HepG2 (cell line): ENCODE measurements around the gene MGMT. TPM values are rescaled to one million over a fixed set of nuclear protein-coding genes. Genes with fewer than 3 reads are reported as not detected.

Experiments used
- ATAC-seq: fragments of 200-7000 bp; cut with Tn5 transposase; 3 replicates; pipeline ENCODE4 v1.9.1; 2020; ENCODE audit warnings: mild to moderate bottlenecking, moderate library complexity
- BruUV-seq: library from RNA; stranded (reverse); fragments of 400-500 nt; replicated peaks from 2 replicates; lab custom pipeline; 2021; lab: Mats Ljungman, UMichigan
- CTCF ChIA-PET: fragments of 300-600 bp; formaldehyde crosslinking; extraction: SDS; loops from one replicate; lab custom pipeline; 2021; ENCODE audit warnings: low total read pairs, inconsistent platforms, low intra/inter-chr PET ratio; lab: Yijun Ruan, JAX
- POLR2A ChIA-PET: fragments of 350-600 bp; sonication (Branson Sonifier 250); formaldehyde crosslinking; loops from one replicate; lab custom pipeline; 2020; ENCODE audit warnings: antibody characterized with exemption, inconsistent platforms; lab: Yijun Ruan, JAX
- DNase-seq: peaks from one replicate; pipeline ENCODE4 v3.0.0-alpha.2; 2015; ENCODE audit warnings: low spot score
- FAIRE-seq: peaks from 3 replicates; lab custom pipeline; 2011; peaks lifted over from hg19 to GRCh38; lab: Jason Lieb, UNC
- H2AFZ ChIP-seq: one replicate; pipeline ENCODE4 v1.6.1; 2011; ENCODE audit warnings: low read length, inconsistent platforms
- H3K27ac ChIP-seq: fragments of 300-600 bp; 3 replicates; pipeline ENCODE4 v1.8.0; 2011; ENCODE audit warnings: mixed run types, mild to moderate bottlenecking, mixed read lengths, low read length, inconsistent platforms; ENCODE audit not compliant: insufficient read depth; ENCODE audit errors: extremely low read length
- H3K27me3 ChIP-seq, 2 experiments: fragments of 200-600 bp in 1 of 2; 2 replicates in 1 of 2; 3 replicates in 1 of 2; pipeline versions ENCODE4 v1.6.0 to v1.8.0; 2011; ENCODE audit warnings: low read length in 2 of 2, mild to moderate bottlenecking in 2 of 2, moderate library complexity in 2 of 2, inconsistent platforms in 1 of 2; ENCODE audit not compliant: insufficient read depth in 2 of 2, control insufficient read depth in 1 of 2
- H3K36me3 ChIP-seq, 2 experiments: fragments of 200-600 bp in 1 of 2; replicated peaks in 1 of 2; 2 replicates in 1 of 2; 3 replicates in 1 of 2; pipeline versions ENCODE4 v1.5.1 to v1.8.0; 2011; ENCODE audit warnings: low read length in 2 of 2, inconsistent platforms in 1 of 2; ENCODE audit not compliant: insufficient read depth in 2 of 2, control insufficient read depth in 1 of 2
- H3K4me1 ChIP-seq: 2 replicates; pipeline ENCODE4 v1.5.1; 2012; ENCODE audit warnings: low read length, inconsistent platforms; ENCODE audit not compliant: insufficient read depth
- H3K4me2 ChIP-seq: 2 replicates; pipeline ENCODE4 v1.6.0; 2011; ENCODE audit warnings: low read depth, low read length, inconsistent platforms
- H3K4me3 ChIP-seq, 3 experiments: fragments of 200-600 bp in 1 of 3; sonication (generic), shearing (Covaris generic) in 1 of 3; replicated peaks in 1 of 3; 2 replicates each; pipeline ENCODE4 v1.5.1; 2011 to 2016; ENCODE audit warnings: low read length in 3 of 3, inconsistent platforms in 2 of 3, low read depth in 2 of 3, mild to moderate bottlenecking in 2 of 3, control low read depth in 1 of 3, mixed read lengths in 1 of 3; ENCODE audit not compliant: insufficient read depth in 1 of 3
- H3K79me2 ChIP-seq: one replicate; pipeline ENCODE4 v1.6.1; 2011; ENCODE audit warnings: low read length, inconsistent platforms; ENCODE audit not compliant: insufficient read depth
- H3K9ac ChIP-seq: 2 replicates; pipeline ENCODE4 v1.6.0; 2011; ENCODE audit warnings: mild to moderate bottlenecking, low read depth, low read length, inconsistent platforms; ENCODE audit not compliant: insufficient read depth
- H3K9me3 ChIP-seq: 2 replicates; pipeline ENCODE4 v1.5.1; 2012; ENCODE audit warnings: mild to moderate bottlenecking, low read length
- H4K20me1 ChIP-seq: 2 replicates; pipeline ENCODE4 v1.6.0; 2011; ENCODE audit warnings: inconsistent platforms, mild to moderate bottlenecking, low read length, moderate library complexity; ENCODE audit not compliant: insufficient read depth
- EP300 ChIP-seq, 3 experiments: sonication (generic) in 1 of 3; formaldehyde crosslinking in 1 of 3; IDR thresholded peaks; 2 replicates each; pipeline versions ENCODE4 v1.5.1 to v1.6.1; 2011 to 2020; ENCODE audit warnings: low read depth in 2 of 3, low read length in 2 of 3, borderline replicate concordance in 1 of 3, improper control_type of control experiment in 1 of 3, mild to moderate bottlenecking in 1 of 3, missing genetic modification reagents in 1 of 3, moderate library complexity in 1 of 3
- HIVEP1 ChIP-seq: sonication (generic); formaldehyde crosslinking; IDR thresholded peaks from 2 replicates; pipeline ENCODE4 v1.4.0; 2020; ENCODE audit warnings: mild to moderate bottlenecking, missing genetic modification reagents
- IRX3 ChIP-seq: sonication (generic); formaldehyde crosslinking; IDR thresholded peaks from 2 replicates; pipeline ENCODE4 v1.8.1; 2023; ENCODE audit warnings: mild to moderate bottlenecking, low read depth, missing genetic modification reagents, borderline replicate concordance
- KMT2B ChIP-seq: IDR thresholded peaks from 2 replicates; pipeline ENCODE4 v1.6.1; 2016; ENCODE audit warnings: missing genetic modification reagents, missing compliant biosample characterization
- NR2C2 ChIP-seq: sonication (generic); formaldehyde crosslinking; IDR thresholded peaks from 2 replicates; pipeline ENCODE4 v1.4.0; 2020; ENCODE audit warnings: missing genetic modification reagents, mild to moderate bottlenecking, moderate library complexity, borderline replicate concordance
- REXO4 ChIP-seq: sonication (generic); formaldehyde crosslinking; IDR thresholded peaks from 2 replicates; pipeline ENCODE4 v1.8.0; 2022; ENCODE audit warnings: missing genetic modification reagents, mild to moderate bottlenecking, borderline replicate concordance
- RFX5 ChIP-seq: IDR thresholded peaks from 2 replicates; pipeline ENCODE4 v1.6.1; 2011; ENCODE audit warnings: low read depth, low read length, improper control_type of control experiment
- SAP130 ChIP-seq: IDR thresholded peaks from 2 replicates; pipeline ENCODE4 v1.6.1; 2016; ENCODE audit warnings: low read depth
- SNAPC2 ChIP-seq: sonication (generic); formaldehyde crosslinking; IDR thresholded peaks from 2 replicates; pipeline ENCODE4 v1.8.1; 2022; ENCODE audit warnings: mild to moderate bottlenecking, missing genetic modification reagents
- TBP ChIP-seq: sonication (generic); formaldehyde crosslinking; IDR thresholded peaks from 2 replicates; pipeline ENCODE4 v1.5.0; 2020; ENCODE audit warnings: missing genetic modification reagents
- ZFP62 ChIP-seq: sonication (generic); formaldehyde crosslinking; IDR thresholded peaks from 2 replicates; pipeline ENCODE4 v1.4.0; 2020; ENCODE audit warnings: missing genetic modification reagents
- ZFP82 ChIP-seq: sonication (generic); formaldehyde crosslinking; IDR thresholded peaks from 2 replicates; pipeline ENCODE4 v1.5.1; 2020; ENCODE audit warnings: mild to moderate bottlenecking, missing genetic modification reagents, borderline replicate concordance
- ZNF567 ChIP-seq: sonication (generic); formaldehyde crosslinking; IDR thresholded peaks from 2 replicates; pipeline ENCODE4 v1.8.1; 2023; ENCODE audit warnings: mild to moderate bottlenecking, missing genetic modification reagents, borderline replicate concordance
- whole genome bisulfite sequencing: methylation state at CpG from one replicate; pipeline ENCODE4 v1.1.6; 2017; ENCODE audit warnings: low lambda C conversion rate; 5-methylcytosine and 5-hydroxymethylcytosine counted together
- in situ Hi-C: cut with HindIII; loops from 2 replicates; pipeline ENCODE4 v1.10.0; 2017; ENCODE audit warnings: low pct_unique_long_range_greater_than_20kb; ENCODE audit not compliant: extremely low pct_ligation_motif_present
- intact Hi-C: fragments of 100-400 bp; cut with micrococcal nuclease; formaldehyde crosslinking; loops from one replicate; pipeline ENCODE4 v1.10.0; 2022; ENCODE audit not compliant: unreplicated experiment
- polyA plus RNA-seq, 8 experiments: library from polyadenylated mRNA; depleted of rRNA in 3 of 8; stranded (reverse) in 7 of 8; unstranded in 1 of 8; fragments of >200 nt; fragmentation: Illumina TruSeq in 4 of 8; extraction: Trizol in 4 of 8; gene quantifications; 2 replicates each; pipeline versions ENCODE4 v1.2.1 to v1.2.3, GENCODE V29; 2011 to 2016; ENCODE audit warnings: low read depth in 4 of 8, missing spikeins in 1 of 8, mixed read lengths in 1 of 8; ENCODE audit not compliant: insufficient read depth in 1 of 8
- total RNA-seq, 5 experiments: library from RNA; depleted of rRNA; stranded (reverse); fragments of >200 nt; fragmentation: Illumina TruSeq; extraction: Trizol; gene quantifications; 2 replicates each; pipeline ENCODE4 v1.2.3, GENCODE V29; 2016; ENCODE audit warnings: low read depth in 1 of 5
- TF ChIP-seq, protein P1 (sequence below): sonication (generic); formaldehyde crosslinking; IDR thresholded peaks from 2 replicates; pipeline ENCODE4 v1.4.0; 2020; ENCODE audit warnings: missing genetic modification reagents
- TF ChIP-seq, protein P2 (sequence below): sonication (generic); formaldehyde crosslinking; IDR thresholded peaks from 2 replicates; pipeline ENCODE4 v1.5.0; 2020; ENCODE audit warnings: mild to moderate bottlenecking, missing genetic modification reagents

Gene MGMT
- total and polyA plus RNA-seq, 2 of the 13 experiments (the other 11 are each of a cell fraction or from before 2014, with no cell fraction given): 12.0 to 19.5 TPM

GRCh38 chr10:129424978-129425377 lies 42.1 kb upstream of the MGMT start:
- no peak for ATAC-seq
- POLR2A ChIA-PET: no interaction called here
- in situ Hi-C loops: no loop called here
- Histone ChIP-seq H3K9ac (no peak overlapping the region), H3K27me3 (peaks cover 0 to 11% of the 10 kb centered on the region in 2 experiments; a peak in 1 of 5 replicates), H3K9me3 (no peaks in the 10 kb centered on the region), H3K4me1 (no peaks in the 10 kb centered on the region), H3K36me3 (no peaks in the 10 kb centered on the region), H2AFZ (no peak overlapping the region), H3K79me2 (no peaks in the 10 kb centered on the region), H4K20me1 (no peaks in the 10 kb centered on the region), H3K27ac (no peak overlapping the region), H3K4me3 (no peak overlapping the region), H3K4me2 (no peak overlapping the region)
- WGBS: 55% methylated on average over 15 of the region's 15 CpGs
- intact Hi-C loops: no loop called here
- CTCF ChIA-PET: no interaction called here
- no peak for TF ChIP-seq HIVEP1 (CRISPR knock-in tag)
- TF ChIP-seq, protein P1, sequence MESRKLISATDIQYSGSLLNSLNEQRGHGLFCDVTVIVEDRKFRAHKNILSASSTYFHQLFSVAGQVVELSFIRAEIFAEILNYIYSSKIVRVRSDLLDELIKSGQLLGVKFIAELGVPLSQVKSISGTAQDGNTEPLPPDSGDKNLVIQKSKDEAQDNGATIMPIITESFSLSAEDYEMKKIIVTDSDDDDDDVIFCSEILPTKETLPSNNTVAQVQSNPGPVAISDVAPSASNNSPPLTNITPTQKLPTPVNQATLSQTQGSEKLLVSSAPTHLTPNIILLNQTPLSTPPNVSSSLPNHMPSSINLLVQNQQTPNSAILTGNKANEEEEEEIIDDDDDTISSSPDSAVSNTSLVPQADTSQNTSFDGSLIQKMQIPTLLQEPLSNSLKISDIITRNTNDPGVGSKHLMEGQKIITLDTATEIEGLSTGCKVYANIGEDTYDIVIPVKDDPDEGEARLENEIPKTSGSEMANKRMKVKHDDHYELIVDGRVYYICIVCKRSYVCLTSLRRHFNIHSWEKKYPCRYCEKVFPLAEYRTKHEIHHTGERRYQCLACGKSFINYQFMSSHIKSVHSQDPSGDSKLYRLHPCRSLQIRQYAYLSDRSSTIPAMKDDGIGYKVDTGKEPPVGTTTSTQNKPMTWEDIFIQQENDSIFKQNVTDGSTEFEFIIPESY (CRISPR knock-in tag): 0 out of 2 replicates have a peak, but pooled peaks have one; percentile 27
- BruUV-seq: no TSS peak
- DNase-seq: no peak
- no peak for FAIRE-seq

- 25% methylated on average over 6 of the region's 6 CpGs for WGBS
- Histone ChIP-seq H3K27ac (no peak overlapping the region), H2AFZ (no peak overlapping the region), H4K20me1 (no peaks in the 10 kb centered on the region), H3K4me2 (no peak overlapping the region), H3K27me3 (peaks cover 0 to 11% of the 10 kb centered on the region in 2 experiments; a peak in 1 of 5 replicates), H3K9me3 (no peaks in the 10 kb centered on the region), H3K36me3 (no peaks in the 10 kb centered on the region), H3K9ac (no peak overlapping the region), H3K4me3 (no peak overlapping the region), H3K79me2 (no peaks in the 10 kb centered on the region), H3K4me1 (no peaks in the 10 kb centered on the region)
- intact Hi-C loops: no loop called here
- ChIA-PET CTCF (no interaction called here), POLR2A (no interaction called here)
- no peak for FAIRE-seq
- no peak for DNase-seq
- in situ Hi-C loops: no loop called here
- BruUV-seq: no TSS peak
- ATAC-seq: no peak
- no peak for TF ChIP-seq TBP (CRISPR knock-in tag)
- TF ChIP-seq SNAPC2 (CRISPR knock-in tag): no peak
- TF ChIP-seq RFX5: no peak
- TF ChIP-seq, protein P2, sequence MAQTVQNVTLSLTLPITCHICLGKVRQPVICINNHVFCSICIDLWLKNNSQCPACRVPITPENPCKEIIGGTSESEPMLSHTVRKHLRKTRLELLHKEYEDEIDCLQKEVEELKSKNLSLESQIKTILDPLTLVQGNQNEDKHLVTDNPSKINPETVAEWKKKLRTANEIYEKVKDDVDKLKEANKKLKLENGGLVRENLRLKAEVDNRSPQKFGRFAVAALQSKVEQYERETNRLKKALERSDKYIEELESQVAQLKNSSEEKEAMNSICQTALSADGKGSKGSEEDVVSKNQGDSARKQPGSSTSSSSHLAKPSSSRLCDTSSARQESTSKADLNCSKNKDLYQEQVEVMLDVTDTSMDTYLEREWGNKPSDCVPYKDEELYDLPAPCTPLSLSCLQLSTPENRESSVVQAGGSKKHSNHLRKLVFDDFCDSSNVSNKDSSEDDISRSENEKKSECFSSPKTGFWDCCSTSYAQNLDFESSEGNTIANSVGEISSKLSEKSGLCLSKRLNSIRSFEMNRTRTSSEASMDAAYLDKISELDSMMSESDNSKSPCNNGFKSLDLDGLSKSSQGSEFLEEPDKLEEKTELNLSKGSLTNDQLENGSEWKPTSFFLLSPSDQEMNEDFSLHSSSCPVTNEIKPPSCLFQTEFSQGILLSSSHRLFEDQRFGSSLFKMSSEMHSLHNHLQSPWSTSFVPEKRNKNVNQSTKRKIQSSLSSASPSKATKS (CRISPR knock-in tag): no peak
- TF ChIP-seq ZNF567 (CRISPR knock-in tag): no peak
- TF ChIP-seq NR2C2 (CRISPR knock-in tag): no peak
- no peak for TF ChIP-seq KMT2B
- no peak for TF ChIP-seq ZFP82
- TF ChIP-seq SAP130 (CRISPR knock-in tag): no peak
- no peak for TF ChIP-seq EP300 (IDR thresholded peaks at IDR 0.05; ENCODE audit: low read depth in 2 of 2, low read length in 2 of 2)
- no peak for TF ChIP-seq EP300 (CRISPR knock-in tag; IDR thresholded peaks at IDR 0.05; ENCODE audit: borderline replicate concordance)
- no peak for TF ChIP-seq IRX3
- no peak for TF ChIP-seq REXO4 (CRISPR knock-in tag)
- TF ChIP-seq ZFP62: no peak
Observed at GRCh38 chr10:129426606-129427005, 40.4 kb upstream of the MGMT start.
